ENCODE results near the gene WWOX.

Gene WWOX

GRCh38 chr16:79170555-79171246 lies 1071.2 kb downstream of the WWOX start:
- DNase-seq = no peak

- no peak for DNase-seq
Measured at GRCh38 chr16:79171504-79171903, 1072.0 kb downstream of the WWOX start.

- DNase-seq = no peak
Measured at GRCh38 chr16:79171931-79172705, 1072.7 kb downstream of the WWOX start.

DNA sequence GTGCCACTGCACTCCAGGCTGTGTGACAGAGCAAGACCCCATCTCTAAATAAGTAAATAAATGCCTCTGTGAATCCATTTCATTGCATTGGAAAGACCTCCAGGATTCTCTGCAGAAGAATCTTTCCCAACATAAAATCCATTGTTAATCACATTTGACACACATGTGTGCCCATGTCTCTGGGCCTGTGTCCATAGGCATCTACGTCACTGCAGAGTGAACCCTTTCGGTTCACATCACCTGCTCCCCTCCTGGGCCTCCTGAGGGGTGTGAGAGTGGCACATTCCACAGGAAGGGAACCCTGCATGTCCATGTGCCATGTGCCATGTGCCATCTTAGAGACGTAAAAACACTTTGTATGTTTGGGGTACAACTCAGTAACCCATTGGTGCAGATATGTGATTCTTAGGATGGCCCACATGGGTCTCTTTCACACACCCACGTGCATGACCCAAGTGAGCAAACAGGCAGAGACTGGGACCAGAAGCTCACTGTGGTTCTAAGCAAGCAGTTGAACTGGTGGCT lies 1073.6 kb downstream of the WWOX start:
- no peak for DNase-seq

GRCh38 chr16:79173919-79174318 lies 1074.5 kb downstream of the WWOX start:
- no peak for DNase-seq

DNA sequence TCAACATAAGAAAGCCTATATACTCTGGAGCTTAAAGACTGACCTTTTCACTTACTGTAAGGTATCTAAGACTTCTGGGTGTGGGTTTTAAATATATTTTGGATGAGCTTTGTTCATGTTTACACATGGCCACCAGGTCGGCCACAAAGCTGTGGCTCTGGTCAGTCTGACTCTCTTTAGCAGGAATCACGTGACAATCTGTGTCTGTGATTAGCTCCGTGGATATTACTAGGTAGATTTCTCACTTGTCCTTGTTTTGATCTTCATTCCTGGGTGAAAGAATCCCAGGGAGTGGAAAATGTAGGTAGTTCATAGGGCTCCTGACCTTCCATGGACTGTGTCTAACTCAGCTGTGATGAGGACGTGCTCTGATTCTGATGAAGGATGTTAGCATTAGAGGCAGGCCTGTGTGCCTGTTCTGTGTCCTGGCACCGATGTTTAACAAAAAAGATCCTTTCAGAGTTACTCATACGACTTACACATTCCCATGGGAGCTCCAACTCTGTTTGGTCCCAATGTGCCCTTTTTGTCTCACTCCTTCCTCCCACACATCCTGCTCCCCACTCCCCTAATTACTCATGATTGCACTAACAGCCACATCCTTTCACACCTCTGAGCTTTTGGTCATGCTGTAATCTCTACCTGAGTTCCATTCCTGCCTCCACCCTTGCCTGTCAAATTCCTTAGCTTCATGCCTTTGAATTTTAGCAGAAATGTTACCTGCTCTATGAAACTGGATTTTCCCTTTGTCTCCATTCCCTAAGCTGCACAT lies 1076.0 kb downstream of the WWOX start:
- no peak for DNase-seq

DNA sequence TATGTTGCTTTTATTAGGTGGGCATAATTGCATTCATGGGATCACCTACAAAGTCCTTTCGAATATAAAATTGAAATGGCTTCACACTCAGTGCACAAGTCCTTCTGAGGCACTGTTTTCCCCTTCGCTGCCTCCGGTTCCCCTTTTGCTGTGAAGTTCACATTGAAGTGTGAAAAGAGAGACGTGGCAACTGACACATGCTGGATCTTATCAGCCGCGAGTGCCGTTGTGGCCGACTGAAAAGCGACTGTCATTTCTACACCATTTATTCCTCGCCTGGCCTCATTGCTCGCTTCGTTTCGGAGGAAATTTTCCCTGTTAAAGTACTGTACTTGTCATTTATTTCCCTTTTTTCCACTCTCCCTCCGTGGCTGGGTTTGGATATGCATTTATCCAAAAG lies 1077.6 kb downstream of the WWOX start:
- no peak for DNase-seq

GRCh38 chr16:79181419-79181818 lies 1082.0 kb downstream of the WWOX start:
- no peak for DNase-seq

GRCh38 chr16:79182616-79183015 lies 1083.2 kb downstream of the WWOX start:
- no peak for DNase-seq

- no peak for DNase-seq
Measured at GRCh38 chr16:79183571-79183970, 1084.1 kb downstream of the WWOX start.

DNA sequence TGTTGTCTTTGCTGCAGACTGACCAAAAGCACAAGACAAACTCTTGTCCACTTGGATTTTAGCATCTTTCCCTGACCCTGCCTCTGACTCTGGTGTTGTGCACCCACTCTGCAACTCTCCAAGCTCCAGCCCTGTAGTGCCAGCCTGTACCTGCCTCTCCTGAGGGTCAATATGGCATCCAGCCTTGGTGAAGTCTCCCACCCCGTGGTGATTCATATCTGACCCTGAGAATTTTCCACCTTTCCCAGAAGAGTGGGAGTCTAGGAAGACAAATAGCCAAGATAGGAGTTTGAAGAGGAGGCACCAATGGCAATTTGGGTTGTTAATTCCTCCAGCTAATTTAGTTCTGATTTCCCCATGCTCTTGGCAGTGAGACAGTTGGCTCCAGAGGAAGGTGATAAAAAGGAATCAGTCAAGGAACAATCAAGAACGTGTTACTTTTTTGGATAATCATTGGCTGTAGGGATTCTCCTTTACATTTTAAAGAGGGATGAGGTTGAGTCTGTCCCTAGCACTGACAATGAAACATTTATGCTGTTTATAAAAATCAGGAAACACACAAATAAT lies 1085.1 kb downstream of the WWOX start:
- DNase-seq = no peak

GRCh38 chr16:79185711-79186110 lies 1086.3 kb downstream of the WWOX start:
- no peak for DNase-seq

DNA sequence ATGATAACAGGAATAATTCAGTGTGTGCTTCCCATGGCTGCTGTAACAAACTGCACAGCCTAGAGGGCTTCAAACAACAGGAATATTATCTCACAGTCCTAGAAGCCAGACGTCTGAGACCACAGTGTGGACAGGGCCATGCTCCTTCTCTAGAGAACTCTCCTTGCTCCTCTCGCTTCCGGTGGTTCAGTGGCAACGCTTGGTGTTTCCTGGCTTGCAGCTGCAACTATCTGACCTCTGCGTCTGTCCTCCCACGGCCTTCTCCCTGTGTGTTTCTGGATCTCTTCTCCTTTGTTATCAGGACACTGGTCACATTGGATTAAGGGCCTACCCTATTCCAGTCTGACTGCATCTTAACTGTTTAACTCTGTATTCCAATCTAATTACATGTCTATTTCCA lies 1086.7 kb downstream of the WWOX start:
- DNase-seq = no peak

- DNase-seq = no peak
Measured at GRCh38 chr16:79188115-79188738, 1088.8 kb downstream of the WWOX start.

DNA sequence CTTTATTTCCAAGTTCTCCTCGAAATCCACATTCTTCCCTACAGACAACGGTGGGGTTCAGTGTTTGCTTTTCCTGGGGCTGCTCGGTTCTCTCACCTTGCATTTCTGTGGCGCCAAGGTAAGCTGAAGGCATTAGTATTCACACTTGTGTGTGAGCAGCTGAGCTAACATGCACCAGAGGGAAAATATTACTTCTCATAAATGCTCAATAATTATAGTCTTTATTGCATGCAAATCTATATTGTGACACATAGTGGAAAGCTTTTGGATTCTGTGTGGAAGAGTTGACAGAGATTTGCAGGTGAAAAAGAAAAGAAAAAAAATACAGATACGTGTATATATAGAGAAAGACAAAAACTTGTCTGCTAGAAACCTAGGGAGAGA lies 1089.3 kb downstream of the WWOX start:
- no peak for DNase-seq

DNA sequence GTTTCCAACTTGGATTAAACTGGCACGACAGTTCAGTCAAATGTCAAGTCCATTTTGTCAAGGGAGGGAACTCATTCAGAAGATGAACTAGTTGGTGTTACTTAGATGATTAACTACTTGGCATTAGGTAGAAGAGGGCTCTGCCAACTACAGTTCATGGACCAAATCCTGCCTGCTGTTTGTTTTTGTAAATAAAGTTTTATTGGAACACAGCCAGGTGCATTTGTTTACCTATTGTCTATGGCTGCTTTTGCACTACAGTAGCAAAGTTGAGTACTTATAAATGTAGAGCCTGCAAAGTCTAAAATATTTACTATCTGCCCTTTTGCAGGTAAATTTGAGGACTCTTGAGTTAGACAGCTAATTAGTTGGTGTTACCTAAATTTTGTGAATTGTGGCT lies 1091.1 kb downstream of the WWOX start:
- DNase-seq = peak; percentile 55

DNA sequence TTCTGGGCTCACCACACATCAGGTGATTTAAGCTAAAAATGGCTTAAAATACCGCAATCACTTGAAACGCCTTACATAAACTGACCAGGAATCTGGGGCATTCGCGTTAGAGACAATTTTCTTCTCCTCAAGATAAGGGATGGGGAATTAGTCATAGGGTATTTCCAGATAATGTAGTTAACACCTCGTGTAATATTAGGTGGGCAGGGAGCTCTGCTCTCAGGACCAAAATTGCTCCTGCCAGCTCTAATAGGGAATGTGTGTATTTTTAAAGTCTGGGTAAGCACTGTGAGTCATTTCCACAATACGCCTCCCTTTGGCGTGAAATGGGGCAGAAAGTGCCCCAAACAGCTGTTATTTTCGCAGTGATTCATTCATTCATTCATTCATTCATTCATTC lies 1092.5 kb downstream of the WWOX start:
- DNase-seq = no peak

DNA sequence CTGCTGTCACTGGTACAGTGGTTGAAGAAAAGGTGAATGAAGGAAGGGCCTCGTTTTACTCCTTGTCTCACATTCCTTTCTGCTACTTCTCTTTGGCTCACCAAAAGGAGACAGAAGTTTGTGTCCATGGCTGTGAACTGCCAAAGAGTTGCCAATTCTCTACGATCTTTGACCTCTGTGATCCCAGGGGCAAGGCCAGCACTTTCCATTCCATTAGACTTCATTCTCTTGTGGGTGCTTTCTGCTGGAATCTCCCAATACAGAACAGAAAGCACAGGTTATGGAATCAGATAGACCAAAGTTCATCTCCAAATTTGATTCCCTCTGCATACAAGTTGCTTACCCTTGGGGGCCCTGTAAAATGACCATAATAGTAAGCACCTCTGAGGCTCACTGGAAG lies 1093.5 kb downstream of the WWOX start:
- DNase-seq = no peak

DNA sequence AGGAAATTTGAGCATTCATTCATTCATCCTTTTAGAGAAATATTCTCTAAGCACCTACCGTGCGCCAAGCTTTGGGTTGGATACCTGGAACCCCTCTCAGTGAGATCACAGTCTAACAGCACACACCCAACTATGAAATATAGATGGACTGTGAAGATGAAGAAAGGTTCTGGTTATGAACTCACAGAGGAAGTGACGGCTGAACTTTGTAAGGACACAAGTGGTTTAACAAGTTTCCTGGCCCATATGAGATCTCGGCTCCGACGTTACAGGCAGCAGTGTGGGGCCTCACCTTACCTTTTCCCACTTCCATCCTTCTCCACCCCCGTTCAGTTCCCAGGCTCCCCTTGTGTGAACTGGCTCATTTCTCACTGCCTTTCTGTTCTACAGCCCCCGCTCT lies 1094.8 kb downstream of the WWOX start:
- DNase-seq = no peak

GRCh38 chr16:79195938-79196337 lies 1096.5 kb downstream of the WWOX start:
- no peak for DNase-seq

DNA sequence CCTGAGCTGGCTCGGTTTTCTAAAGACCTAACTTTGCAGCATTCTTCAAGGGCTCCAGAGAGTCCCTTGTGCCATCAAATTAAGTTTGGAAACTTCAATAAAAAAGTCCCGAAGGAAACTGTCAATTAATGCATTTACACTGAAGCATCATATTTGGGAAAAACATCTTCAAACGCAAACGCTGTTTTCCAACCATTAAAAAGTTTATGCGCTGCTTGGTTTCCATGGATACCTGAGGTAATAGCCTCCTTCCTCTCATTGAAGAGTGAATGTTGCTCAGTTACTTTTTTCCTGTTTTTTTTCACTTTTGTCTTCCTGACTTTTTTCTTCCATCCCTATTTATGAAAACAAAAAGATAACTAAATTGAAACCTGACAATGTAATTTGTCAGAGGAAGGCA lies 1102.0 kb downstream of the WWOX start:
- DNase-seq = no peak

- DNase-seq = no peak
Measured at GRCh38 chr16:79202977-79203376, 1103.5 kb downstream of the WWOX start.

- DNase-seq = no peak
Measured at GRCh38 chr16:79204486-79204885, 1105.0 kb downstream of the WWOX start.
